GM21515 (cell line): ENCODE measurements around the gene LDHAL6B.
"Not testable (repeated sequence)": the region's sequence is repeated elsewhere in the genome, so short reads cannot be mapped to it uniquely, and the experiment has no call there.

Experiments used
- ATAC-seq: cut with Tn5 transposase; IDR thresholded peaks from one replicate; pipeline ENCODE4 v1.9.1; 2021; ENCODE audit not compliant: unreplicated experiment

LDHAL6B gene

DNA sequence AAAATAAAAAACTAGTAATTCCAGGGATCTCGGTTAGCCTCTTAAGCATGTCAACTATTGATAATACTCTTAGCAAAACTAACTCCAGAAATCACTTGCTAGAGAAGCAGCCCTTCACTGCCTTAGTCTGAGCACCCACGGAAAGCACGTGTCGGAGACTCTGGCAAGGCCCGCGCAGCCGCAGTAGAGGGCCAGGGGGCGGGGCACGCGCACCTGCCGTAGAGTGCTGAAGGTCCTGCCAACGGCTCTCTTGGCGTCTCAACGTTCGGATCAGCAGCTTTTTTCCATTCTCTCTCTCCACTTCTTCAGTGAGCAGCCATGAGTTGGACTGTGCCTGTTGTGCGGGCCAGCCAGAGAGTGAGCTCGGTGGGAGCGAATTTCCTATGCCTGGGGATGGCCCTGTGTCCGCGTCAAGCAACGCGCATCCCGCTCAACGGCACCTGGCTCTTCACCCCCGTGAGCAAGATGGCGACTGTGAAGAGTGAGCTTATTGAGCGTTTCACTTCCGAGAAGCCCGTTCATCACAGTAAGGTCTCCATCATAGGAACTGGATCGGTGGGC is at the start of gene LDHAL6B:
TSS of gene LDHAL6B (plus strand) at position 221 of the 561 bp plus-strand sequence. CDS start at position 319, 98 bp downstream.
- no peak for ATAC-seq

- ATAC-seq: no peak
These were observed 49.2 kb upstream of the LDHAL6B start for GRCh38 chr15:59157396-59157795.

- ATAC-seq: no peak
These were observed 48.6 kb upstream of the LDHAL6B start for GRCh38 chr15:59157840-59158700.

GRCh38 chr15:59158701-59159034 is 48.0 kb upstream of the LDHAL6B start:
- no peak for ATAC-seq

DNA sequence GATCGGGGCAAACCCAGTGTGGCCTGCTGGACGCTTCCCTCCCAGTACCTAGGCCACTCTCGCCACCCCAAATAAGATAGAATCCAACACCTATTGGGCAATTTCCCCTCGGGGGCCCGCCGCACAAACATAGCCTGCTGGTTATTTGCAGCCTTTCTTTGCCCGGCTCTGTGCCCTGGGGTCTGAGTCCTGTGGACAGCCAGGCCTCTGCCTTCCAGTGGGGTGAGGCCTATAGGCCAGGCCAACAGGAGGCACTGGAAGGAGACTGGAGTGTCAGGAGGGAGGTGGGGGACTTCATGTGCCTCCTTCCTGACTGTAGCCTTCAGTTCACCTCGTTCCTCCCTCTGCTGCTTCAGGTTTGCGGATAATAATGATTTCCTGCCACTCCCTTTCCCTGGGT is 47.4 kb upstream of the LDHAL6B start:
- no peak for ATAC-seq

- ATAC-seq: no peak
These were observed 45.6 kb upstream of the LDHAL6B start for GRCh38 chr15:59160880-59161593.

GRCh38 chr15:59162080-59162479 is 44.6 kb upstream of the LDHAL6B start:
- ATAC-seq: not testable (repeated sequence)

DNA sequence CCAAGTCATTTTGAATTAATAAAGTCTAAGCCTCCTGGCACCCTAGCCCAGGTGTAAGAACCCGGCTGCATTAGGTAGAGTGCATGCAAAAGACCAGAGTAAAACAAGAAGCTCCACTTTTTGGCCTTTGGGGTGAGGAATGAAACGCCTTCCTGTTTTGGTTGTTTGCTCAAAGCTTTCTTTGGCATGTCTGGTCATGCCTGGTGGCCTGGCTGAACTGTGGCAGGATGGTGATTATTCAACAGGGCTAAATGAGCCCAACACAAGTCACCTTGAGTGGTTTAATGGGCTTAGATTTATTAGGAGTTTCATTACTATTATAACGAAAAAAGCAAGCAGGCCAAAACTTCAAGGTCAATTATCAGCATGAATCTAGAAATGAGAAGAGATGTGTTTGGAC is 40.9 kb upstream of the LDHAL6B start:
- no peak for ATAC-seq

DNA sequence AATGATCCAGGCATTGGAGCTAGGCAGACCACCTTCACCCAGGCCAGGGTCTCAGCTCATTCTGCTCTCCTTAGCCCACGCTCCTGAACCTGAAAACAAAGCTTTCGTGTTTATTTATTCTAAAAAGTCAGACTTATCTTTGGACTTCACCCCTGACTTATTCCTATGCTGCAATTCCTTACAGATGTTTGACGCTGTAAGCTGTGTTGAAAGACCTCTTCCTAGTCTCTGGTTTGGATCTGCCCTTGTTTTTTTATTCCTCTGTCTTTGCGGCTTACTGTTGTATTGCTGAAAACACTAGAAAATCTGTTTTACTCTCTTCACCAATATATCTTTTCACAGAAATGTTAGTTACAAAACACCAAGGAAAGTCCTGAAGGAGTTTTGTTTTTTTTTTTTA is 40.5 kb upstream of the LDHAL6B start:
- no peak for ATAC-seq

GRCh38 chr15:59166601-59167265 is 39.9 kb upstream of the LDHAL6B start:
- no peak for ATAC-seq

GRCh38 chr15:59168536-59168935 is 38.1 kb upstream of the LDHAL6B start:
- ATAC-seq: no peak

DNA sequence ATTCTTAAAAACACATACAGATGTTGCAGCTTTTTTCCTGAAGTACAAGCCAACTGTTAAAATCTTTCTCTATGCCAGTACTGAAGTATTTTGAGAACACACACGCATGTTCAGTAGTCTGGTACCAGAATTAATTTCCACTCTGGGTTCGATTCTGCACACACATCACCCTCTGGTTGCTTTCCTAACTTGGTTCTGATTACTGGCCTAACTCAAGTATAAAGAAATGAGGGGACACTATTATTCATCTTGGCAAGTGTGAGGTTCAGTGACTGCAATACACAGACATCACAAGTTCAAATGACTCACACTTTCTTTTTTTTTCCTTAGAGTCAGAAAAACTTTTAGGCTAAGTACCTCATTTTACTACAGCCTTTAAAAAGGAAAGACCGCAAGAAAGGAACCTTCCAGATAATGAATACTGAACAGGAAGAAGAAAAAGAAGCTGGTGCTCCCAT is 37.4 kb upstream of the LDHAL6B start:
- no peak for ATAC-seq

DNA sequence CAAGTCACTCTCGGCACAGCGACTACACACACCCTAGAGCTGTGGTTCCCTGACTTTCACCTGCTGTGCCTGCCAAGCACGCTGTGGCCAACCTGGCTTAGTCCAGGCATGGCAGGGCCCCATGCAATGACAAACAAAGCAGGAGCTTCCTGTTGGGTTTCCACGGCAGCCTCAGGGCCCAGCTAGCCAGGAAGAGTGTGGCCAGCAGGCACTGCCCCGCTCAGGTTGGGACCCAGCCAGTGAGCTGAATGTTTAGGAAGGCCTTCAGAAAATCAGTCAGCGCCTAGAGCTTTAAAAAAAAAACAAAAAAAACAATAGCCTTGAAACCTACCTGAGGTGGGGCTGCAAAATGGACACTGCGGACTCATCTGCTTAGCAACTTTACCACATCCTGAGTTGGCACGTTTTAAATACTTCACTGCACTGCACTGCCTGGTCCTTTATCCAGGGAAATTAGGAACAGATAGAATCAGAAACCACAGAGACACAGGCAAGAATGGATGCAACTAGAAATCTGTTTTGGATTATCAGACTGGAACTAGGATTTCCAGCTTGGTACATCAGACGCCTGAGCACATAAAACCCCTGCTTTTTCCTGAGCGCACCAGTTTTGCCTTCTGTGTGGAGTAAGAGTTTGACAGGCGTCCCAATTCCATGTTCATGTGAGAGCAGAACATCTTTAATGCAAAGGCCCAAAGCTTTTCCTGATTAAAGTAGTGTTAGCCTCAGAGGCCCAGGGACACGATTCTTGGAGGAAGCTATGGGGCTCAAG is 36.2 kb upstream of the LDHAL6B start:
- no peak for ATAC-seq

- no peak for ATAC-seq
These were observed 35.6 kb upstream of the LDHAL6B start for GRCh38 chr15:59171067-59171397.

GRCh38 chr15:59172289-59172901 is 34.2 kb upstream of the LDHAL6B start:
- ATAC-seq: no peak

GRCh38 chr15:59173194-59173593 is 33.4 kb upstream of the LDHAL6B start:
- no peak for ATAC-seq

DNA sequence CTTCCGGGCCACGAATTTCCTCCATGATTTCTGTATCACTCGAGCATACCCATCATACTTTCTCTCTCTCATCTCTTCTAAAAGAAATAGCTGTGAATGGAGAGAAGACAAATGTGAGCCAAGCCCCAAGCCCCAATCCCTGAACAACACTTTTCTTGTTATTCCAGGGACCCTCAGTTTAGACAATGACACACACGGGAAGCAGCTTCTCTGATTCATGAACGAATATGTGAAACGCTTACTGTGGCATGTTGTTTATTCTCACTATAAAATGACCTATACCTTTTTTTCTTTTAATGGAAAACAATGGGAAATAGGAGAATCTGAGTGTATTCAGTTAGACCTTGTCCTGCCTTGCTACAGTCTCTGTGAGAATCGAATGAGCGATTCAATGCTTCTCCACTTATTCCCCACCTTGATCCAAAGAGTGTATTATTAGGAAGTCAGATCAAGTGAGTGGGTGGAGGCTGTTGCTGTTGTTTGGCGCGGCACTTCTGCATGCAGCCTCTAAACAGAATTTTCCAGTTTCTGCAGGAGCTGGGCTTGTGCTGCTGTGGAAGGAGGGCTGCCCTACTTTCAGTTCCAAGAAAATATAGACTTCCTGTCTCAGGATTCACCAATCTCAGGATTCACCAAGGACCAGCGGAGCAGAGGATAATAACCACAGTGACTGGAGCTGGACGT is 32.4 kb upstream of the LDHAL6B start:
- ATAC-seq: no peak

GRCh38 chr15:59174835-59175831 is 31.5 kb upstream of the LDHAL6B start:
- ATAC-seq: no peak
